HepG2 (cell line): Measurements from ENCODE around the gene TEAD3. TPM values are rescaled to one million over a fixed set of nuclear protein-coding genes. Genes with fewer than 3 reads are reported as not detected.

Experiments used
- CENPX ChIP-seq: sonication (generic); formaldehyde crosslinking; IDR thresholded peaks from 2 replicates; pipeline ENCODE4 v1.9.0; 2021; ENCODE audit warnings: mild to moderate bottlenecking, missing genetic modification reagents, moderate library complexity
- CHD4 ChIP-seq: fragments of 200-600 bp; sonication (generic); IDR thresholded peaks from 2 replicates; pipeline ENCODE4 v1.7.0; 2017; ENCODE audit warnings: mild to moderate bottlenecking, low read length, borderline replicate concordance
- FIP1L1 ChIP-seq: fragments of 200-400 bp; formaldehyde crosslinking; IDR thresholded peaks from 2 replicates; pipeline ENCODE4 v1.6.1; 2018; ENCODE audit warnings: low read depth, mild to moderate bottlenecking, low read length, moderate library complexity, borderline replicate concordance; ENCODE audit not compliant: insufficient read depth
- GABPA ChIP-seq, 2 experiments: IDR thresholded peaks; 2 replicates each; pipeline ENCODE4 v1.6.1; 2011 to 2016; ENCODE audit warnings: low read depth in 2 of 2, low read length in 1 of 2, missing biosample characterization in 1 of 2, missing genetic modification characterization in 1 of 2
- JUN ChIP-seq: sonication (generic); formaldehyde crosslinking; IDR thresholded peaks from 2 replicates; pipeline ENCODE4 v1.4.0; 2020; ENCODE audit warnings: mild to moderate bottlenecking, missing genetic modification reagents
- KDM2A ChIP-seq: sonication (generic); formaldehyde crosslinking; IDR thresholded peaks from 2 replicates; pipeline ENCODE4 v1.4.0; 2020; ENCODE audit warnings: low read depth, missing genetic modification reagents, borderline replicate concordance
- ZNF101 ChIP-seq: sonication (generic); formaldehyde crosslinking; IDR thresholded peaks from 2 replicates; pipeline ENCODE4 v1.4.0; 2020; ENCODE audit warnings: mild to moderate bottlenecking, low read depth, missing genetic modification reagents, borderline replicate concordance
- ZNF256 ChIP-seq: sonication (generic); formaldehyde crosslinking; conservative IDR thresholded peaks from 2 replicates; pipeline ENCODE4 v1.4.0; 2020; ENCODE audit warnings: missing genetic modification reagents
- ZNF431 ChIP-seq: sonication (generic); formaldehyde crosslinking; IDR thresholded peaks from 2 replicates; pipeline ENCODE4 v1.9.0; 2022; ENCODE audit warnings: missing genetic modification reagents, low read depth, mild to moderate bottlenecking, borderline replicate concordance
- polyA plus RNA-seq, 8 experiments: library from polyadenylated mRNA; depleted of rRNA in 3 of 8; stranded (reverse) in 7 of 8; unstranded in 1 of 8; fragments of >200 nt; fragmentation: Illumina TruSeq in 4 of 8; extraction: Trizol in 4 of 8; gene quantifications; 2 replicates each; pipeline versions ENCODE4 v1.2.1 to v1.2.3, GENCODE V29; 2011 to 2016; ENCODE audit warnings: low read depth in 4 of 8, missing spikeins in 1 of 8, mixed read lengths in 1 of 8; ENCODE audit not compliant: insufficient read depth in 1 of 8
- total RNA-seq, 5 experiments: library from RNA; depleted of rRNA; stranded (reverse); fragments of >200 nt; fragmentation: Illumina TruSeq; extraction: Trizol; gene quantifications; 2 replicates each; pipeline ENCODE4 v1.2.3, GENCODE V29; 2016; ENCODE audit warnings: low read depth in 1 of 5
- TF ChIP-seq, protein P1 (sequence below): sonication (generic); formaldehyde crosslinking; conservative IDR thresholded peaks from 2 replicates; pipeline ENCODE4 v1.4.0; 2020; ENCODE audit warnings: mild to moderate bottlenecking, missing genetic modification reagents, moderate library complexity
- TF ChIP-seq, protein P2 (sequence below): sonication (generic); formaldehyde crosslinking; IDR thresholded peaks from 2 replicates; pipeline ENCODE4 v1.5.0; 2020; ENCODE audit warnings: mild to moderate bottlenecking, missing genetic modification reagents
- TF ChIP-seq, protein P3 (sequence below): sonication (generic); formaldehyde crosslinking; conservative IDR thresholded peaks from 2 replicates; pipeline ENCODE4 v1.4.0; 2020; ENCODE audit warnings: missing genetic modification reagents
- TF ChIP-seq, protein P4 (sequence below): sonication (generic); formaldehyde crosslinking; IDR thresholded peaks from 2 replicates; pipeline ENCODE4 v1.8.1; 2023; ENCODE audit warnings: mild to moderate bottlenecking, moderate library complexity, missing genetic modification reagents
- TF ChIP-seq, protein P5 (sequence below): sonication (generic); formaldehyde crosslinking; IDR thresholded peaks from 2 replicates; pipeline ENCODE4 v1.8.0; 2022; ENCODE audit warnings: missing genetic modification reagents, mild to moderate bottlenecking, borderline replicate concordance

Gene TEAD3
- total and polyA plus RNA-seq, 2 of the 13 experiments (the other 11 are each of a cell fraction or from before 2014, with no cell fraction given), result 15.1 to 16.5 TPM

DNA sequence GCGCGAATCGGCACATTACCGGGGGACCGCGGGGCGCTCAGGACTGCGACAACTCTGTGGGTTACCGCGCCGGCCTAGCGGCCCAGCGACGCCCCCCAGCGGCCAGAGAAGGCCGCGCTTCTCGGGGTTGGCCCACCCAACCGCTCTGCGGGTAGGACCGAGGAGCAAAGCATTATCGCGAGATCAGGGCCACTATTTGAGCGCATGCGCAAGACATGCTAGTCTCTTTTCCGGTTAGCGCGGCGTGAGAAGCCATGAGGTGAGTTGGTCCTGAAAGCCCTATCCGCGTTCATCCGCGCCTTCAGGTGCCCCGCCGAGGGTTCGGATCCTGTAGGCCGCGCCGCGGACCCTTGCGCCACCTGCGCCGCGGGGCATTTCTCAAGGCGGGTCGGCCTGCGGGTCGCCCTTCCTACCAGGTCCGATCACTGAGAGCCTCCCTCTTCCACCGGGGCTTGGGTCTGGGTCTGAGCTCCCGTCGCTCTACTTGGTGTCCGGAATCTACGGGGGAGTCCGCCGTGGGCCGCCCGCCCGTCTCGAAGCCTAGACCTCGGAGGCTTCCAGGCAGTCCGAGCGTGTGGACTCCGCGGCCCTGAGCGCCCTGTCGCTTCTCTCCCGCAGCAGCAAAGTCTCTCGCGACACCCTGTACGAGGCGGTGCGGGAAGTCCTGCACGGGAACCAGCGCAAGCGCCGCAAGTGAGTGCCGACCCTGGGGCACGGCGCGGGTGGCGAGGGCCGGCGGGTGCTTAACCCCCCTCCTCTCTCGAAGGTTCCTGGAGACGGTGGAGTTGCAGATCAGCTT is 28.5 kb downstream of the TEAD3 start, which contains the start of gene RPL10A (continued):
- TF ChIP-seq, protein P1, sequence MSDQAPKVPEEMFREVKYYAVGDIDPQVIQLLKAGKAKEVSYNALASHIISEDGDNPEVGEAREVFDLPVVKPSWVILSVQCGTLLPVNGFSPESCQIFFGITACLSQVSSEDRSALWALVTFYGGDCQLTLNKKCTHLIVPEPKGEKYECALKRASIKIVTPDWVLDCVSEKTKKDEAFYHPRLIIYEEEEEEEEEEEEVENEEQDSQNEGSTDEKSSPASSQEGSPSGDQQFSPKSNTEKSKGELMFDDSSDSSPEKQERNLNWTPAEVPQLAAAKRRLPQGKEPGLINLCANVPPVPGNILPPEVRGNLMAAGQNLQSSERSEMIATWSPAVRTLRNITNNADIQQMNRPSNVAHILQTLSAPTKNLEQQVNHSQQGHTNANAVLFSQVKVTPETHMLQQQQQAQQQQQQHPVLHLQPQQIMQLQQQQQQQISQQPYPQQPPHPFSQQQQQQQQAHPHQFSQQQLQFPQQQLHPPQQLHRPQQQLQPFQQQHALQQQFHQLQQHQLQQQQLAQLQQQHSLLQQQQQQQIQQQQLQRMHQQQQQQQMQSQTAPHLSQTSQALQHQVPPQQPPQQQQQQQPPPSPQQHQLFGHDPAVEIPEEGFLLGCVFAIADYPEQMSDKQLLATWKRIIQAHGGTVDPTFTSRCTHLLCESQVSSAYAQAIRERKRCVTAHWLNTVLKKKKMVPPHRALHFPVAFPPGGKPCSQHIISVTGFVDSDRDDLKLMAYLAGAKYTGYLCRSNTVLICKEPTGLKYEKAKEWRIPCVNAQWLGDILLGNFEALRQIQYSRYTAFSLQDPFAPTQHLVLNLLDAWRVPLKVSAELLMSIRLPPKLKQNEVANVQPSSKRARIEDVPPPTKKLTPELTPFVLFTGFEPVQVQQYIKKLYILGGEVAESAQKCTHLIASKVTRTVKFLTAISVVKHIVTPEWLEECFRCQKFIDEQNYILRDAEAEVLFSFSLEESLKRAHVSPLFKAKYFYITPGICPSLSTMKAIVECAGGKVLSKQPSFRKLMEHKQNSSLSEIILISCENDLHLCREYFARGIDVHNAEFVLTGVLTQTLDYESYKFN (CRISPR knock-in tag), result peak; percentile 71
- TF ChIP-seq GABPA (IDR thresholded peaks at IDR 0.05; ENCODE audit: low read depth, low read length) (no peak), GABPA (CRISPR knock-in tag; IDR thresholded peaks at IDR 0.05; ENCODE audit: low read depth) (peak; percentile 82), ZNF256 (CRISPR knock-in tag) (no peak), CENPX (no peak), ZNF101 (CRISPR knock-in tag) (no peak), FIP1L1 (peak; percentile 54; the same call in 1 of the 2 replicates), ZNF431 (CRISPR knock-in tag) (peak; percentile 91; the same call in 1 of the 2 replicates), KDM2A (CRISPR knock-in tag) (peak; percentile 89), JUN (CRISPR knock-in tag) (no peak; the same call in 1 of the 2 replicates), CHD4 (no peak)
- TF ChIP-seq, protein P2, sequence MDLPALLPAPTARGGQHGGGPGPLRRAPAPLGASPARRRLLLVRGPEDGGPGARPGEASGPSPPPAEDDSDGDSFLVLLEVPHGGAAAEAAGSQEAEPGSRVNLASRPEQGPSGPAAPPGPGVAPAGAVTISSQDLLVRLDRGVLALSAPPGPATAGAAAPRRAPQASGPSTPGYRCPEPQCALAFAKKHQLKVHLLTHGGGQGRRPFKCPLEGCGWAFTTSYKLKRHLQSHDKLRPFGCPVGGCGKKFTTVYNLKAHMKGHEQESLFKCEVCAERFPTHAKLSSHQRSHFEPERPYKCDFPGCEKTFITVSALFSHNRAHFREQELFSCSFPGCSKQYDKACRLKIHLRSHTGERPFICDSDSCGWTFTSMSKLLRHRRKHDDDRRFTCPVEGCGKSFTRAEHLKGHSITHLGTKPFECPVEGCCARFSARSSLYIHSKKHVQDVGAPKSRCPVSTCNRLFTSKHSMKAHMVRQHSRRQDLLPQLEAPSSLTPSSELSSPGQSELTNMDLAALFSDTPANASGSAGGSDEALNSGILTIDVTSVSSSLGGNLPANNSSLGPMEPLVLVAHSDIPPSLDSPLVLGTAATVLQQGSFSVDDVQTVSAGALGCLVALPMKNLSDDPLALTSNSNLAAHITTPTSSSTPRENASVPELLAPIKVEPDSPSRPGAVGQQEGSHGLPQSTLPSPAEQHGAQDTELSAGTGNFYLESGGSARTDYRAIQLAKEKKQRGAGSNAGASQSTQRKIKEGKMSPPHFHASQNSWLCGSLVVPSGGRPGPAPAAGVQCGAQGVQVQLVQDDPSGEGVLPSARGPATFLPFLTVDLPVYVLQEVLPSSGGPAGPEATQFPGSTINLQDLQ, result peak; percentile 91
- TF ChIP-seq, protein P3, sequence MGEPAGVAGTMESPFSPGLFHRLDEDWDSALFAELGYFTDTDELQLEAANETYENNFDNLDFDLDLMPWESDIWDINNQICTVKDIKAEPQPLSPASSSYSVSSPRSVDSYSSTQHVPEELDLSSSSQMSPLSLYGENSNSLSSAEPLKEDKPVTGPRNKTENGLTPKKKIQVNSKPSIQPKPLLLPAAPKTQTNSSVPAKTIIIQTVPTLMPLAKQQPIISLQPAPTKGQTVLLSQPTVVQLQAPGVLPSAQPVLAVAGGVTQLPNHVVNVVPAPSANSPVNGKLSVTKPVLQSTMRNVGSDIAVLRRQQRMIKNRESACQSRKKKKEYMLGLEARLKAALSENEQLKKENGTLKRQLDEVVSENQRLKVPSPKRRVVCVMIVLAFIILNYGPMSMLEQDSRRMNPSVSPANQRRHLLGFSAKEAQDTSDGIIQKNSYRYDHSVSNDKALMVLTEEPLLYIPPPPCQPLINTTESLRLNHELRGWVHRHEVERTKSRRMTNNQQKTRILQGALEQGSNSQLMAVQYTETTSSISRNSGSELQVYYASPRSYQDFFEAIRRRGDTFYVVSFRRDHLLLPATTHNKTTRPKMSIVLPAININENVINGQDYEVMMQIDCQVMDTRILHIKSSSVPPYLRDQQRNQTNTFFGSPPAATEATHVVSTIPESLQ (CRISPR knock-in tag), result peak; percentile 32; the same call in 1 of the 2 replicates
- TF ChIP-seq, protein P4, sequence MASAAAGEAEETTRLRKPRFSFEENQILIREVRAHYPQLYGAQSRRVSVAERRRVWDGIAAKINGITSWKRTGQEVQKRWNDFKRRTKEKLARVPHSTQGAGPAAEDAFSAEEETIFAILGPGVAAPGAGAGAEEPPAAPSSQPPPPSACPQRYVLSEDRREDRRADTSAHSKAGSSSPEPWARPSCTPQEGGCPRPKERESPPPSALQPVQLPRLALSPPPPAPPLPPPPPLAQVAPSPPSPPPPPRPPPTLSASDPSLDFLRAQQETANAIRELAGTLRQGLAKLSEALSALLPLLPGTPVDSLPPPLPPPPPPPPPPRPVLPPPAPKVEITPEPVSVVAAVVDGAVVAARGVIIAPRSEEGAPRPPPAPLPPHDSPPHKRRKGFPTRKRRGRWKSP (CRISPR knock-in tag), result peak; percentile 89
- TF ChIP-seq, protein P5, sequence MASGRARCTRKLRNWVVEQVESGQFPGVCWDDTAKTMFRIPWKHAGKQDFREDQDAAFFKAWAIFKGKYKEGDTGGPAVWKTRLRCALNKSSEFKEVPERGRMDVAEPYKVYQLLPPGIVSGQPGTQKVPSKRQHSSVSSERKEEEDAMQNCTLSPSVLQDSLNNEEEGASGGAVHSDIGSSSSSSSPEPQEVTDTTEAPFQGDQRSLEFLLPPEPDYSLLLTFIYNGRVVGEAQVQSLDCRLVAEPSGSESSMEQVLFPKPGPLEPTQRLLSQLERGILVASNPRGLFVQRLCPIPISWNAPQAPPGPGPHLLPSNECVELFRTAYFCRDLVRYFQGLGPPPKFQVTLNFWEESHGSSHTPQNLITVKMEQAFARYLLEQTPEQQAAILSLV (CRISPR knock-in tag), result peak; percentile 99
